WI38 (cell line): ENCODE results near the gene VEPH1.

Experiments used
- H3K4me3 ChIP-seq: 2 replicates; pipeline ENCODE4 v1.5.1; 2011; ENCODE audit warnings: low read depth, mild to moderate bottlenecking, control low read depth, low read length
- TF ChIP-seq, protein P1 (sequence below): IDR thresholded peaks from 2 replicates; pipeline ENCODE4 v1.5.1; 2012; ENCODE audit warnings: low read depth, mild to moderate bottlenecking, control low read depth, low read length

The VEPH1 gene

DNA sequence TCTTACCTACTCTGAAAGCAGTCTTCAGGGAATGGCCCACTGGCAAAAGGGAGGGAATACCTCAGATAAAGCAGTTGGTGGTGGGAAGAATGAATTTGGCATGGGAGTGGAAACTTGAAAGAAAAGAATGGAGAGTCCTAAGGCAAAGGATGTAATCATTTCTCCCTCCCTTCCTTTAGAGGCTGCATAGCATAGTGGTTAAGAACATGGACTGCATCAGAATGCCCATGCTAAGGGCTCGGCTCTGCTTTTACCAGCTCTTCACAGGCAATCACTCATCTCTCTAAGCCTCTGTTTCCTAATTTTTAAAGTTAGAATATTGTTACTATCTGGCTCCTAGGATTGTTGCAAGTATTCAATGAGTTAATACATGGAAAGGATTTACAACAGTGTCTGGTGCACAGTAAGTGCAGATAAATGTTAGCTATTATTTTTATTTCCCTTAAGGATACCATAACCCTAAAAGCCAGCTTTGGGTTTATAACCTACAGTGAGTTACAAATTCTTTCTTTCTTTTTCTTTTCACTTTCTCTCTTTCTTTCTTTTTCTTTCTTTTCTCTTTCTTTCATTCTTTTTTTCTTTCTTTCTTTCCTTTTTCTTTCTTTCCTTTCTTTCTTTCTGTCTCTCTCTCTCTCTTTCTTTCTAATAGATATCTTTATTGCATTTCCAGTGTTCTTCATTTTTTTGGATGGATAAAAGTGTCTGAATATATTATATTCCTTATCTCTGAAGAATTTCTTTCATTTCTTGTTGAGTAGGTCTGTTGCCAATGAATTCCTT lies 23.6 kb downstream of the VEPH1 start:
- TF ChIP-seq, protein P1, sequence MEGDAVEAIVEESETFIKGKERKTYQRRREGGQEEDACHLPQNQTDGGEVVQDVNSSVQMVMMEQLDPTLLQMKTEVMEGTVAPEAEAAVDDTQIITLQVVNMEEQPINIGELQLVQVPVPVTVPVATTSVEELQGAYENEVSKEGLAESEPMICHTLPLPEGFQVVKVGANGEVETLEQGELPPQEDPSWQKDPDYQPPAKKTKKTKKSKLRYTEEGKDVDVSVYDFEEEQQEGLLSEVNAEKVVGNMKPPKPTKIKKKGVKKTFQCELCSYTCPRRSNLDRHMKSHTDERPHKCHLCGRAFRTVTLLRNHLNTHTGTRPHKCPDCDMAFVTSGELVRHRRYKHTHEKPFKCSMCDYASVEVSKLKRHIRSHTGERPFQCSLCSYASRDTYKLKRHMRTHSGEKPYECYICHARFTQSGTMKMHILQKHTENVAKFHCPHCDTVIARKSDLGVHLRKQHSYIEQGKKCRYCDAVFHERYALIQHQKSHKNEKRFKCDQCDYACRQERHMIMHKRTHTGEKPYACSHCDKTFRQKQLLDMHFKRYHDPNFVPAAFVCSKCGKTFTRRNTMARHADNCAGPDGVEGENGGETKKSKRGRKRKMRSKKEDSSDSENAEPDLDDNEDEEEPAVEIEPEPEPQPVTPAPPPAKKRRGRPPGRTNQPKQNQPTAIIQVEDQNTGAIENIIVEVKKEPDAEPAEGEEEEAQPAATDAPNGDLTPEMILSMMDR, result no peak
- no peak overlapping the region for H3K4me3 ChIP-seq

DNA sequence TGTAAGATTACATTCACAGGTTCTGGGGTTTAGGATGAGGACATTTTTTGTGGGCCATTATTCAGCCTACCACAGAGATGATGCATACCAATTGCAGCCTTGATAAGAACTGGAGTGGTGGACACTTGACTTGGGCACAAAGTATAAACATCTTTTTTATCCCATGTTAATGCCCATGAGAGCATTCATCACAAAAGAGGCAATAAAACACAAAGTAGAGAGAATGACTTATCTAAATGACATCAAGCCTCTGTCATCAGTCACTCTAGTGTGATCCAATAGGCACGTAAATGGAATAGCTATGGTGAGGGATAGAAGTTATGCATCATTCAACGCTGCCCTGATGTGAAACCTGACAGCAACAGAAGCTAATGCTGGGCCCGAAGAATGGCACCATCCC lies 25.8 kb downstream of the VEPH1 start:
- TF ChIP-seq, protein P1, result no peak

DNA sequence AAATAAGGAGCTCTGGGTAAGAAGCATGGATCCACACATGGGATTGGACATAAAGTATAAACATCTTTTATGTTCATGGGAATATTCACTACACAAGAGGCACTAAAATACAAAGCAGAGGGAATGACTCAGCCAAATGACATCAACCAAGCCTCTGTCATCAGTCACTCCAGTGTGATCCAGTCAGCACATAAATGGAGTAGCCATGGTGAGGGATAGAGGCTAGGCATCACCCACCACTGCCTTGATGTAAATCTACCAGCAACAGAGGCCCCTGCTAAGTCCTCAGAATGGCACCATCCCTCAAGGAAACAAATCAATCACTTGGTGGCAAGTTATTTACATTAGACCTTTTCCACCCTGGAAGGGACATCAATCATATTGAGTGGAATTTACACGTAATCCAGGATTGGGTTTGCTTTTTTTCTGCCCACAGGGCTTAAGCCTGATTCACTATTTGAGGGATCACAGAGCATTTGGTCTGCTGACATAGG lies 27.2 kb downstream of the VEPH1 start:
- no peak overlapping the region for H3K4me3 ChIP-seq
- TF ChIP-seq, protein P1, result no peak

More for the DNA sequence above, 25.8 kb downstream of the VEPH1 start:
- H3K4me3 ChIP-seq, result no peak overlapping the region

DNA sequence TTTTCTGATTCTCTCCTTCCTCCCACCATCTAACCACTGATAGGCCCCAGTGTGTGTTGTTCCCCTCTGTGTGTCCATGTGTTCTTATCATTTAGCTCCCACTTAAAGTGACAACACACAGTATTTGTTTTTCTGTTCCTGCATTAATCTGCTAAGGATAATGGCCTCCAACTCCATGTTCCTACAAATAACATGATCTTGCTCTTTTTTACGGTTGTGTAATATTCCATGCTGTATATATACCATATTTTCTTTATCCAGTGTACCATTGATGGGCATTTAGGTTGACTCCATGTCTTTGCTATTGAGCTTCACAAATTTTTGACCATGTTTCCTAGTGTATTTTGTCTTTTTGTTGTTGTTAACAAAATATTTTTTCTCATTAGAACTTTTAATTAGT lies 30.6 kb downstream of the VEPH1 start:
- no peak overlapping the region for H3K4me3 ChIP-seq
- TF ChIP-seq, protein P1, result no peak

DNA sequence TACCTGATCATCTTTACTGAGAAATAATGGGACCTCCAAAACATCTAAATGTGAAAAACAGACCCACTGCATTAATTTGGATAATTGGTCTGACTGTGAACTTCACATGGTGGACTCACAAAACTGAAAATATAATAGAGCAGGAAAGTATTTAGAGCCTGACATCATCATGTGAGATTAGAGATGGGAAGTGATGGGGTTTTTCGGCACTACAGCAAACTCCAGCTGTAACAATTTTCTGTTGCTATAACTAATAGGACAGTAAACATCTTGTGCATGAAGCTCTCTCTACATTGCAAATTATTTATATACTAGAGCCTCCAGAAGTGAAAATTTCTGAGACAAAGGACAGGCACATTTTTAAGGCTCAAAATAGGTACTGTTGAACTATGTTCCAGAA lies 32.2 kb downstream of the VEPH1 start:
- H3K4me3 ChIP-seq, result no peak overlapping the region
- TF ChIP-seq, protein P1, result no peak

DNA sequence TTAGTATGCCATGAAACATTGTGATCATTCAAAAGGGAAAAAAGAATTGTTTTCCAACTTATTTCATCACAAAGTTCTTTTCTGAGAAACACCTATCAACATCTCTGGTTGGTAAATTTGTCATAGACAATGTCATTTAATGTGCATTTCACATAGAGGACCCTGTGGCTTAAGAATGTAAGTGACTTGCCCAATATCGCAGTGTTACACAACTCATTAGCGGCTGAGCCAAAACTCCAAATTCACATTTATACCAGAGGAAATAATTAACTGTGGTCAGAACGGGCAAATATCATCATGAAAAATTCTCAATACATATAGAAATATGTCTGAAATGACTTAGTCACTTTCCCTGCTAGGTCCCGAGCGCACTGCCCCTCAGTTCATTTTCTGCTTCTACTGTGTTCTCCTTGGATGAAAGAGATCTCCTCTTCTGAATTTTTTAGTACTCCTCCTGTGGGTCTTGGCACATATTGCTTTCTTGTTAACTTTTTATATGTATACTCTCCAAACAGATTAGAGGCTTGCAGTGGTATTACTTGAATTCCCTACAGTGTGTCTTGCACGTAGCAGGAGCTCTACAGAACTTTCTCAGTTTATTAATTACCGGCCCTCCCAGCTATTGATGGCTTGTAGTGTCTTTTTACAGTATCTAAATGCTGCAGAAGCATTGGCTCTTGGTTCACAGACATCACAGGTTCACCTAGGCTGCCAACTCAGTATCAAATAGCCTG lies 33.5 kb downstream of the VEPH1 start:
- H3K4me3 ChIP-seq, result no peak overlapping the region
- TF ChIP-seq, protein P1, result no peak

DNA sequence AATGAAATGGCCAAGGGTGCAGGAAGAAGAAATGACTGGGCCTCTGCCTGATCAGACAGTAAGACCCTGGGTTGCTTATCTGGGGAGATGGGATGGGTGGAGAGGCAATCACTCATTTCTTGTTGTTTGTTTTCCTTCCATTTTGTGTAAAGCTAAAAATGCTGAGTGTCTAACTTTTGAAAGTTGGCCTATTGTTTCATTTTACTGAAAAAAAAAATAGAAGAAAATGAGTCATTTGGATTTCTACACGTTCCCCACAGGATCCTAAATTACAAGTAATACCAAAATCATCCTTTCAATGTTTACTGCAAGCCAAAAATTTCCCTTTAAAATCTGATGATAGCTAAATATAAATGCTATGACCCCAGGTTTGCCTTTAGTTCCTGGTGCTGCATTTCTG lies 36.0 kb downstream of the VEPH1 start:
- H3K4me3 ChIP-seq, result no peak overlapping the region
- TF ChIP-seq, protein P1, result no peak
